OCI-LY3 (cell line): Measurements from ENCODE around the gene GRIN1.

ENCODE experiments used
- H2AFZ ChIP-seq: fragments of 200-600, 300-600 bp; shearing (Covaris generic); 2 replicates; pipeline ENCODE4 v1.6.0; 2014; ENCODE audit warnings: antibody characterized with exemption, low read depth, low read length
- H3K27ac ChIP-seq: fragments of 200-600, 300-600 bp; sonication (generic); 2 replicates; pipeline ENCODE4 v1.5.1; 2014; ENCODE audit warnings: mild to moderate bottlenecking, low read length, moderate library complexity, mixed read lengths
- H3K27me3 ChIP-seq: fragments of 200-600, 300-600 bp; sonication (generic); 2 replicates; pipeline ENCODE4 v1.6.1; 2014; ENCODE audit warnings: low read depth, low read length, mixed read lengths
- H3K36me3 ChIP-seq: fragments of 200-600, 300-600 bp; sonication (generic); replicated peaks from 2 replicates; pipeline ENCODE3; 2014; ENCODE audit warnings: low read depth, low read length, mixed read lengths
- H3K4me1 ChIP-seq: fragments of 300-600, 200-600 bp; sonication (generic); 2 replicates; pipeline ENCODE4 v1.6.1; 2014; ENCODE audit warnings: low read length, mixed read lengths
- H3K4me2 ChIP-seq: fragments of 200-600, 300-600 bp; sonication (generic); 2 replicates; pipeline ENCODE4 v1.6.1; 2014; ENCODE audit warnings: low read length, mixed read lengths
- H3K4me3 ChIP-seq: fragments of 300-600, 200-600 bp; sonication (generic); 2 replicates; pipeline ENCODE4 v1.5.1; 2014; ENCODE audit warnings: antibody characterized with exemption, mild to moderate bottlenecking, low read length, moderate library complexity
- H3K79me2 ChIP-seq: fragments of 300-600, 200-600 bp; shearing (Covaris generic); 2 replicates; pipeline ENCODE4 v1.6.1; 2014; ENCODE audit warnings: mild to moderate bottlenecking, low read length, mixed read lengths
- H3K9ac ChIP-seq: fragments of 300-600, 200-600 bp; shearing (Covaris generic); 2 replicates; pipeline ENCODE4 v1.6.0; 2014; ENCODE audit warnings: mild to moderate bottlenecking, low read length, moderate library complexity
- H3K9me3 ChIP-seq: fragments of 200-600, 300-600 bp; shearing (Covaris generic); 2 replicates; pipeline ENCODE4 v1.6.1; 2014; ENCODE audit warnings: low read length, mixed read lengths; ENCODE audit not compliant: insufficient read depth
- H4K20me1 ChIP-seq: fragments of 200-600, 300-600 bp; sonication (generic); 2 replicates; pipeline ENCODE4 v1.6.1; 2016; ENCODE audit warnings: low read length, mixed read lengths; ENCODE audit not compliant: insufficient read depth
- EZH2phosphoT487 ChIP-seq: fragments of 200-600 bp; shearing (Covaris generic); IDR thresholded peaks from 2 replicates; pipeline ENCODE4 v1.6.1; 2018; ENCODE audit warnings: antibody characterized with exemption, mixed run types, low read depth
- TF ChIP-seq, protein P1 (sequence below): fragments of 200-600, 300-600 bp; sonication (generic); IDR thresholded peaks from 2 replicates; pipeline ENCODE4 v1.5.1; 2014; ENCODE audit warnings: antibody characterized with exemption, low read length, low read depth

The GRIN1 gene

DNA sequence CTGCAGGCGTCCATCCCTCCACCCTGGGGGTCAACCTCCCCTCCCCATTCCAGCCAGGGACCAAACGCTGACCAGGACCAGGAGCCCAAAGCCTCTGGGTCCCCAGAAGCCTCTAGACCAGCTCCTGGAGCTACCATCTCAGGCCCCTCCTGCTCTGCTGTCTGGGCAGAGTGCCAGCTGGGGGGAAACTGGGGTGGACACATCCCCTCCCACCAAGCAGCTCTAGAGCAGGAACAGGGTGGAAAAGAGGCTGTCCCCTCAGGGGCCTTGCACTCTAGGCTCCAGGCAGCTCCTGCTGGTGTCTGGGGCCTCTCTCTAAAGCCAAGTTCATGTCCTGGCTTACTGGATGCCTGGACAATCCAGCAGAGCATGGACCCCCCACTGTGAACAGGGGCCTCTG is 53.9 kb downstream of the GRIN1 start:
- Histone ChIP-seq H3K9me3 (no peaks in the 10 kb centered on the region), H3K36me3 (peaks cover 6% of the 10 kb centered on the region), H3K9ac (no peak overlapping the region), H3K4me1 (peaks cover 8% of the 10 kb centered on the region), H3K4me2 (no peak overlapping the region), H3K4me3 (no peak overlapping the region), H4K20me1 (no peaks in the 10 kb centered on the region), H3K27me3 (no peaks in the 10 kb centered on the region), H3K27ac (no peak overlapping the region), H3K79me2 (peaks cover 25% of the 10 kb centered on the region), H2AFZ (no peak overlapping the region)
- TF ChIP-seq, protein P1, sequence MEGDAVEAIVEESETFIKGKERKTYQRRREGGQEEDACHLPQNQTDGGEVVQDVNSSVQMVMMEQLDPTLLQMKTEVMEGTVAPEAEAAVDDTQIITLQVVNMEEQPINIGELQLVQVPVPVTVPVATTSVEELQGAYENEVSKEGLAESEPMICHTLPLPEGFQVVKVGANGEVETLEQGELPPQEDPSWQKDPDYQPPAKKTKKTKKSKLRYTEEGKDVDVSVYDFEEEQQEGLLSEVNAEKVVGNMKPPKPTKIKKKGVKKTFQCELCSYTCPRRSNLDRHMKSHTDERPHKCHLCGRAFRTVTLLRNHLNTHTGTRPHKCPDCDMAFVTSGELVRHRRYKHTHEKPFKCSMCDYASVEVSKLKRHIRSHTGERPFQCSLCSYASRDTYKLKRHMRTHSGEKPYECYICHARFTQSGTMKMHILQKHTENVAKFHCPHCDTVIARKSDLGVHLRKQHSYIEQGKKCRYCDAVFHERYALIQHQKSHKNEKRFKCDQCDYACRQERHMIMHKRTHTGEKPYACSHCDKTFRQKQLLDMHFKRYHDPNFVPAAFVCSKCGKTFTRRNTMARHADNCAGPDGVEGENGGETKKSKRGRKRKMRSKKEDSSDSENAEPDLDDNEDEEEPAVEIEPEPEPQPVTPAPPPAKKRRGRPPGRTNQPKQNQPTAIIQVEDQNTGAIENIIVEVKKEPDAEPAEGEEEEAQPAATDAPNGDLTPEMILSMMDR = no peak
- TF ChIP-seq EZH2phosphoT487 = no peak

DNA sequence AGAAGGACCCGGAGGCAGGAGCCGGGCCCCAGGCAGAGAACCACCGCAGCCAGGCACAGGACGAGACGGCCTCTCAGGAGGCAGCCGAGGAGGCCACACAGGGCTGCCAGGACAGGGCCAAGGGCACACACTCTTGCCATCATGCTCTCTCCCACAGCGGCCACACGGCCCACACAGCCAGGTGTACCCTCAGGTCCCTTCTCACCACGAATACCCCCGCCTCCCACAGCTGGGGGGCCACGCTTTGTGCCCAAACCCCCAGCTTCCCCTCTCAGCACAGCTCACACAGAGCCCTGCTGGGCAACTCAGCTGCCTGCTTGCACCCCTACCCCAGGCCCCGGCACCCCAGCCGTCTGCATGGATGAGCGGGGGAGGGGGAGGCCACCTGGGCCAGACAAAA is 54.8 kb downstream of the GRIN1 start:
- Histone ChIP-seq H3K9ac (no peak overlapping the region), H3K4me2 (no peak overlapping the region), H3K4me1 (peaks cover 8% of the 10 kb centered on the region), H3K9me3 (no peaks in the 10 kb centered on the region), H2AFZ (no peak overlapping the region), H3K79me2 (peaks cover 20% of the 10 kb centered on the region), H4K20me1 (no peaks in the 10 kb centered on the region), H3K27me3 (no peaks in the 10 kb centered on the region), H3K4me3 (no peak overlapping the region), H3K36me3 (peaks cover 6% of the 10 kb centered on the region), H3K27ac (no peak overlapping the region)
- TF ChIP-seq, protein P1 = no peak
- TF ChIP-seq EZH2phosphoT487 = no peak

DNA sequence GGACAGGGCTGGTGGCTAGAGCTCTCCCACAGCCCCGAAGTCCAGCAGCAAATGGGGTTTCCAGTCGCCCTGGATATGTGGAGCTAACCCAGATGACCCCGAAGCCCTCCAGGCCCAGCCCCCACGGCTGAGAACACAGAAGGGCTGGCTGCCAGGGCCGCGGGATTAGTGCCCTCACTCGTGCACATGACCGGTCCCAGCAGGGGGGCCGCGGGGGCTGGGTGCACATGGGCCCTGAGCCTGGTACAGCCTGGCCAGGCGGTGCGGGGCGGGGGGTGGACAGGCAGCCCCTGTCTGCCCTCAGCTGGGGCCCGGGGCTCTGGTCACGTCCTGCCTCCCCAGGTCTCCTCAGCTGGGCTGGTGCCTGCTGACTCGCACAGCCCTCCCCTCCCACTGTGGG is 55.4 kb downstream of the GRIN1 start:
- H3K27me3 ChIP-seq = no peaks in the 10 kb centered on the region
- no peak overlapping the region for H3K27ac ChIP-seq
- H4K20me1 ChIP-seq = no peaks in the 10 kb centered on the region
- H2AFZ ChIP-seq = no peak overlapping the region
- peaks cover 9% of the 10 kb centered on the region for H3K4me1 ChIP-seq
- no peak overlapping the region for H3K4me2 ChIP-seq
- H3K9me3 ChIP-seq = no peaks in the 10 kb centered on the region
- no peak overlapping the region for H3K9ac ChIP-seq
- H3K36me3 ChIP-seq = peaks cover 6% of the 10 kb centered on the region
- H3K4me3 ChIP-seq = no peak overlapping the region
- TF ChIP-seq, protein P1 = no peak
- no peak for TF ChIP-seq EZH2phosphoT487
- H3K79me2 ChIP-seq = peaks cover 14% of the 10 kb centered on the region

DNA sequence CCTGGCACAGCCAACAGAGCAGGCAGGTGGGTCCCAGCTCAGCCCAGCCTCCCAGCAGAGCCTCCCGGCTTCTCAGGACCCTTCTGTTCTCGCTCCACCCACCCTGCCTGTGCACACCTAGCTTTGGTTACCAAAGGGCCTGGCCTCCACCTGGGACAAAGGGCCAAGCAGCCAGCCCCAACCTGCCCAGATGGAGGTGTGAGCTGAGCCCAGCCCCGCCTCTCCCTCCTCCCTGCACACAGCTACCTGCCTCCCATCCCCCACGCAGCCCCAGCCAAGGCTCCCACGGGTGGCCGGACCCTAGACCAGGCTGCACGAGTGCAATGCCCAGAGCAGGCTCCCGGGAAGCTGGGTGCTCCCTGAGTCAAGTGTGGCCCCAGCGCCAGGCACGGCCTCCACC is 56.0 kb downstream of the GRIN1 start:
- Histone ChIP-seq H3K4me2 (no peak overlapping the region), H2AFZ (no peak overlapping the region), H3K27ac (no peak overlapping the region), H4K20me1 (no peaks in the 10 kb centered on the region), H3K79me2 (peaks cover 9% of the 10 kb centered on the region), H3K9ac (no peak overlapping the region), H3K36me3 (peaks cover 6% of the 10 kb centered on the region), H3K9me3 (no peaks in the 10 kb centered on the region), H3K4me1 (peaks cover 8% of the 10 kb centered on the region), H3K4me3 (no peak overlapping the region), H3K27me3 (no peaks in the 10 kb centered on the region)
- no peak for TF ChIP-seq EZH2phosphoT487
- TF ChIP-seq, protein P1 = no peak
